OCI-M2 (cell line): ENCODE measurements around the gene CNR2.
A peak's percentile ranks its signal among the peaks of the same experiment; 100 is the strongest.
"Not testable (repeated sequence)": the region's sequence is repeated elsewhere in the genome, so short reads cannot be mapped to it uniquely, and the experiment has no call there.

Experiments
- DNase-seq: peaks from one replicate; lab custom pipeline; 2025; ENCODE audit not compliant: unreplicated experiment; lab: John Stamatoyannopoulos, UW

The CNR2 gene

DNA sequence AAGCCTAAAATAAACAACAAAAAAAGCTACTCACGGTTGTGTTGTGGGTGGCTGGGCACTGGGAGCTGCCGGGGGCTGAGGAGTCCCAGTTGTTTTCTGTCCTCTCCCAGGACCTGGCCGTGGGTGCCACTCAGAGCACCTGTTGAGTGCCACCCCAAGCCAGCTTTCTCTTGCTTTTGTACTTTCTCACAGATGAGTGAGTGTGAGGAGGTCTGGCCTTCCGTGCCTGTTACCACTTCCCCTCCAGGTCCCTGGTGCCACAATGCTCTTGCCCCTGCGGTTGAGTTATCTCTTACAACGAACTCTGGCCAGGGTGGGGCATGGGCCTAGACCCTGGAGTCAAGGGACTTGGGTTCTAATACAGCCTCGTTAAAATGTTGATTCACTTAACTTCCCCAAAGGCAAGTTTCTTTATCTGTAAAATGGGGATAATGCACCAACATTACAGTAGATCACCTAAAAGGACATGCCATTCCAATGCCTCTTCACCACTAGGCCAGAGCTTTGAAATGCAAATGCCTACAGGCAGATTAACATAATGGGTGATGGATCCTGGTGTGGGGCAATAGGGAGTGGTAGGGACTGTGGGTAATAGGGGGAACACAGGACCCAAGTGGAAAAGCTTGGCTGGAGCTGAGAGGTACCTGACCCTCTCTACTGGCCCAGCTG, at the start of gene CNR2:
TSS of gene CNR2 (minus strand) at position 151 of the 669 bp plus-strand sequence. CDS start 37,745 bp downstream, outside the sequence.
- DNase-seq, result no peak

DNA sequence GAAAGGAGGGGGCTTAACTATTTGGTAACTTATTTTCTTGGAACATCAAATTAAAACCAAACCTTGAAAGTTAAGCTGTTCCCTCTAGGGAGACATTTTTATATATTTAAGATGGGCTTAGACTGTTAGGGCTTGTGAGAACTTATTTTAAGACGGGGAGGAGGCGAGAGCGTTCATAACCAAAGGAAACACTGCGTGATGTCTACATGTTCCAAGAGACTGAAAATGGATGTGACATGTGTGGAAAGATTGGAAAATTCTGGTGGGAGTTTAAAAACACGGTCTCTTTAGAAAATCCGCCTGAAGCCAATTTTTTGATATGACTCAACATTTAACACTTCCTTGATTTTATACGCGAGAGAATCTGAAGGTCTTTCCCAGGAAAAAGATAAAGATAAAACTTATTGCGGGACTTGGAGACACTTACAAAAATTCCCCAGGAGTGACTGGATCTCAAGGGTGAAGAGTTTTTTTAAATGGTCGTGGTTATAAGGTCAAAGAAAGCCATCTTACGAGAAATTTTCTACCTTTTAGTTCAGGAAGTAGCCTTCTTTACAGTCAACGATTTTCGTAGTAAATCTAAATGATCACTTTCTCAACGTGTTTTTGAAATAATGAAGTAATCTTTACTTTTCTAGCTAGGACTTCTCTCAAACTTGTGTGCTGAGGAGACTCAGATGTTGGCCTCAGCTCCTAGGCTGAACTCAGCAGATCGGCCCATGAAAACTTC, 47.3 kb upstream of the CNR2 start:
- no peak for DNase-seq

DNA sequence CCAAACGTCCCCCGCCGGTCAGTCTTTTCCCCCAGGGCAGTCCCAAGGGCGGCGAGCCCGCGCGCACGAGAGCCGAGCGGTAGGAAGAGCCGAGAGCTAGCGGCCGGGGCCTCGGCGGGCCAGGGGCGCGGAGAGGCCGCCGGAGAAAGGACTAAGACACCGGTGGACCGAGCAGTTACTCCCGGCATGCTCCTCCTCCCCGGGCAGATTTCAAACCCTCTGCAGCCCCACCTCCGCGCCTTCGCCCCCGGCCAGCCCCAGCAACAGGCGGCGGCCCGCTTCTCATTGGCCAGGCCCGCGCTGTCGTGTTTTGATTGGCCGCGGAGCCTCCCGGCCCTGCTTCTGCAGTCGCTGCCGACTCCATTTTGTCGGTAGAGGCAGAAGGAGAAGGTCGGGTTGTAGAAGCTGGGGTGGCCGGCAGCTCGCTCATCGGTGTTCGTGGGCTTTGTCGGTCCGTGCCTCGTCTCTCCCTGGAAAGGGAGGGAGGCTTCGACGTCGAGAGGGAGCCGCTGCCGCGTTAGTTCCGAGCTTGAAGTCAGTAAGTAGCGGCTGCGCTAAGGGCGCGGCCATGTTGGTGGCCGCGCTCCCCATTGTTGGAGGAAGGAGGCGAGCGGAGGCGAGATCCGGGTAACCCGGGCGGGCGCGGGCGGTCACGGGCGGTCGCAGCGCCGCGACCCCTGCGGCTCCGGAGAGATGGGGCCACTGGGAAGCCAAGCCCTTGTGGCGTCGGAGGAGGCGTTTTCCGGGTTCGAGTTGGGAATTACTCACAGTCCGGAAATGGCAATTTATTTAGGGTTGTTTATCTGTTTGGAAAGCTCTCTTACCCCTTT, 46.5 kb upstream of the CNR2 start, which contains the start of gene PNRC2:
TSS of gene PNRC2 (plus strand) at position 368 of the 830 bp plus-strand sequence. CDS start 1,630 bp downstream, outside the sequence.
- no peak for DNase-seq

DNA sequence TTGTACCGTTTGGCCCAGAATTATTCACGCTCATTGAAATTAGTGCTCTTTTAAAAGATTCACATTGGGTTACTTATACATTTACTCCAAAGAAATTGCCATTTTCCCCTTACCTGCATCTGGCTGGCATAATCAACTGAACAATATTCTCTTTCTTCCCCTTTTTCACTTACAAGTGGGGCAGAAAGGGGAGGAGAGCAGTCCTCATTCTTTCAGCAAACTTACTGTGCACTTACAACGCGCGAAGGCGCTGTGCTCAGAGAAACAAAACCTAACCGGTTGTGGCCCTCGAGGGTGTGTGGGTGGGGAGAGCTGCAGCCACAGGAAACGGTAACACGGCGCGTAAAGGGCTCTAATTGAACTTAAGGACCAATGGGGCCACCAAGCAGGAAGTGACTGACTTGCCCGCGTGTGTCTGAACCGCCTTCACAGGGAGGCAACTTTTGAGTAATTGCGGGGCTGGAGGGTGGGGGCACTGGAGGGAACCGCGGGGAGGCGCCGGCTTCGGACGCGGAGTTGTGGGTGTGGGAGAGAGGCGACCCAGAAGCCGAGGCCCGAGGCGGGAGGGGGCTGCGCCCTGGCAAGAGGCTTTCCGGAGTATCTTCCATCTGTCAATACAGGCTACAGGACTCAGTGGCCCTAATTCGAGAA, 45.8 kb upstream of the CNR2 start:
- peak; percentile 43 for DNase-seq

DNA sequence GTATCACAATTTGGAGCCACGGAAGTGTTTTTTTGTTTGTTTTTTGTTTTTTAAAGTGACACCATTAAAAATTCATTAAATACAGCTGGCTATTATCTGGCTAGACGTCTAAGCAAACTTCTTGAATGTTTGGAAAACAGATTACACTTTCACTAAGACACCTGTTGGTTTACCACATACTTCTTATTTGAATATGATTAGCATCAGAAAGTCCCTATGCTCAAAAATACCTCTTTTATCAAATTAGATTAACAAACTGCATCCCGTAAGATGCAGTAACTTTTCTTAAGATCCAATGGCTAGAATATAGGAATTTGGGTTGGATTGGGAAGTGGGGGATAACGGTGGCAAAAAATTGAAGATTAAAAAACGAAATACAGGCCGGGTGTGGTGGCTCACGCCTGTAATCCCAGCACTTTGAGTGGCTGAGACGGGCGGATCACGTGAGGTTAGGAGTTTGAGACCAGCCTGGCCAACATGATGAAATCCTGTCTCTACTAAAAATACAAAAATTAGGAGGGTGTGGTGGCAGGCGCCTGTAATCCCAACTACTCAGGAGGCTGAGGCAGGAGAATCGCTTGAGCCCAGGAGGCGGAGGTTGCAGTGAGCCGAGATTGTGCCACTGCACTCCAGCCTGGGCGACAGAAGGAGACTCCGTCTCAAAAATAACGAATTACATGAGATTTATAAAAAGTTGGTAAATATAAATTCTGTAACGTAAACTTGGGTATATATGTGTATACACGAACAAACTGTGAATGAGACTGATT, 45.1 kb upstream of the CNR2 start:
- DNase-seq, result not testable (repeated sequence)

DNA sequence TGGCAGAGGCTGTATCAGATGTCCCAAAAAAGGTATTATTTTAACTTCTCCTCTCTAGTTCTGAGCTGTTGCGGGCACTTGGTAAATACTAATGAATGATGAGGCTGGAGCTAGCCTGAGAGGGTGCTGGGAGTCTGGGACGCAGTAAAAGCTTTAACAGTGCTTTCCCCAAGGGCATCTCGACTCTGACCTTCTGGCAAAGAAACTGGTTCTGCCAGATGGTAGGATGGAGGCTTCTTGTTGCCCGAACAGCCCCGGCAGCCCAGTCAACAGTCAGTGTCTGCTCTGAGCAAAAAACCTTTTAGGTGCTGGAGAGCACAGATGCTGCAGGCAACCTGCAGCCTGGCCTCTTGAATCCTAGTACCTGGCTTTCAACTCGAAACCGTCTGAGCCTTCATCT, 43.9 kb upstream of the CNR2 start:
- DNase-seq, result no peak

DNA sequence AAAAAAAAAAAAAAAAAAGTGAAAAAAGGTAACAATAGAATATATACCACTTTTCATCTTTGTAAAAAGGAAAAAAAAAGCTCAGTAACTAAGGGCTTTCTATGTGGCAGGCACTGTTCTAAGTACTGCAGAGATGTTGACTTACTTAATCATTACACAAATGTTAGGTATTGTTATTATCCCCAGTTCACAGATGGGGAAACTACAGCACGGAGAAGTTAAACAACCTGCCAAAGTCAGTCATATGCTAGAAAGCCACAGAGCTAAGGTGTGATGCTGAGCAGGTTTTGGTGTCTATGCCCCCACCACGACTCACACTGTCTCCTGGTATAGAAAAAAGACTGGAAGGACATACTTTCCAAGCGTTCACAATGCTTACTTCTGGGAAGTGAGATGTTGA, 39.9 kb upstream of the CNR2 start:
- no peak for DNase-seq

DNA sequence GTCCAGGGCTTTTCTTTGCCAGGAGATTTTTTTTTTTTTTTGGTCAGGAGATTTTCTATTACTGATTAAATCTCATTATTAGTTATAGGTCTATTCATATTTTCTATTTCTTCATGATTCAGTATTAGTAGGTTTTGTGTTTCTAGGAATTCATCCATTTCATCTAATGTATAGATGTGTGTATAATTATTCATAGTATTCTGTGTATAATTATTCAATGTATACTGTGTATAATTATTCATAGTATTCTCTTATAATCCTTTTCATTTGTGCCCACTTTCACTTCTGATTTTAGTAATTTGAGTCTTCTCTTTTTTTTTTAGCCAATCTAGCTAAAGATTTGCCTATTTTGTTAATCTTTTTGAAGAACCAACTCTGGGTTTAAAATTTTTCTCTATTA, 34.2 kb upstream of the CNR2 start:
- DNase-seq, result no peak

DNA sequence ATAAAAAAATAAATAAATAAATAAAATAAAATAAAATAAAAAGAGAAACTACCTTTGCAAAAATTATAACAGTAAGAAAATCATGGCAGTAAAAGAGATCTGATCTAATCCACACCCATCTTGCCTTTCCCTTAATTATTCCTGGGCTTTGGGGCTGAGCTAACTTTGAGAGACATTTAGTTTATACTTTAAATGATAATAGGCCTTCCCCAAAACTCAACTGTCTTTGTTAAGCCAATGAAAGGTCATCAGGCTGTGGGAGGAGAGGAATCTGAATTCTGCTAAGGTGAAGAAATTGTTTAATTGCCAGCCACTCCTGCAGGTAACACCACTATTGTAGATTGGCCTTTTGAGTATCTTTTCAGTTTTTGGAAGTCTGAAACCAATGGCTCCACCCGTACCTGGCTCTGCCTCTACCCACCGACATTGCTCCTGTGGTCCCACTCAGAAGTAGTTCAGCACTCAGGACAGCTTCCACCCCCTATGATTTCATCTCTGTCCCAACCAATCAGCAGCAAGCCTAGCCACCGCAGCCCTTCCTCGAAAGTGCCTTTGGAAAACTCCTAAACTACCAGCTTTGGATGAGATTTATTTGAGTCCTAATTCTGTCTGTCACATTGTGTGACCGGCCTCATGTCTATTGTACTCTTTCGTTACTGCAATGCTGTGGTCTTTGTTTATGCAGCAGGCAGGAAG, 23.5 kb upstream of the CNR2 start:
- DNase-seq, result no peak

DNA sequence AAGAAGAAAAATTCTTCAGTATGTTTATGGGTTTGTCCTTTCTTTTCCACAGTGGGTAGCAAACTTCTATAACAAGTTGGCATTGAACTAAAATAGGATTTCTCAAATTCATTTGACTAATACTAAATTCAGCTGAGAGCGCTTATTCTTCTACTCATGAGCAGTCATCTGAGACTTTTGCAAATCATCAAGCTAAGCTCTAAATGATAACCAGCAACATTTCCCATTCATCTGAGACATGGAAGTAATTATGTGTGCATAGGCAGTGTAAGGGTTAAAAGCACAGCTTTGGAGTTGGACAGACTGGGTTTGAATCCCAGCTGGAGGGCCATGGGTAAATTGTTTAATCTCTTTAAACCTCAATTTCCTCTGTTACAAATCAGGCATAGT, 18.3 kb upstream of the CNR2 start:
- no peak for DNase-seq

DNA sequence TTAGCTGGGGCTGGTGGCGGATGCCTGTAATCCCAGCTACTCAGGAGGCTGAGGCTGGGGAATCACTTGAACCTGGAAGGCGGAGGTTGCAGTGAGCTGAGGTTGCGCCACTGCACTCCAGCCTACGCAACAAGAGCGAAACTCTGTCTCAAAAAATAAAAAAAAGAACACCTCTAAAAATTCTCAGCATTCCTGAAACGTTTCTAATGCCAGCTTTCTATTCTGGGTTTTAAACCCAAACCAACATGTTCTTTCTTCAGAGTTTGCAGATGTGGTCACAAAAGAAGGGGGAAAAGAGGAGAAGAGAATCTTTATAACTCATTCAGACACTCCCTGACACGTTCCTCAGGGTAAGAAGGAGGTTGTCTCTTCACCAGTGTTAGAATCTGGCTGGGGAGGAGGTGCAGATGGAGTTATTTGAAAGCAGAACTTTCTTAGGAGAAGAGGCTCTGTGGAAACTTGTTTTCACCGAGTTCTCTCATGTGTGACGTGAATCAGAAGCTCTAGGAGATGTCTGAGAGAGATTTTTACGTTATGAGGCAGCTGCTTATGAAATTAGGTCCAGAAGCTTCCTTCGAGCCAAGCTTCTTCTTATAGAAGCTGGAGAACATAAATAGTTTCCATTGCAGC, 17.8 kb upstream of the CNR2 start:
- no peak for DNase-seq

DNA sequence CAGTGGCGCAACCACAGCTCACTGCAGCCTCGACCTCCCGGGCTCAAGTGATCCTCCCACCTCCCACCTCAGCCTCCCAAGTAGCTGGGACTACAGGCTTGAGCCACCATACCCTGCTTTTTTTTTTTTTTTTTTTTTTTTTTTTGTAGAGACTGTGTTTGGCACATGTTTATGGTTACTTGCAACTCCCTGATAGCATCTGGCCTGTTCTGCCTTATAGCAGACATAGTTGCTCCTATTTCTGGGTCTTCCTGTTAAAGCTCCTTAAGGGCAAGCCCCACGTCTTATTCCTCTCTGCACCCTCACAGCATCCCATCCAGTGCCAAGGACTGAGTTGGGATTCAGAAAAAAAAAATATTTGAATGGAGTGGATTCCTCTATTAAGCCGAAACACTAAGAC, 17.1 kb upstream of the CNR2 start:
- DNase-seq, result no peak

DNA sequence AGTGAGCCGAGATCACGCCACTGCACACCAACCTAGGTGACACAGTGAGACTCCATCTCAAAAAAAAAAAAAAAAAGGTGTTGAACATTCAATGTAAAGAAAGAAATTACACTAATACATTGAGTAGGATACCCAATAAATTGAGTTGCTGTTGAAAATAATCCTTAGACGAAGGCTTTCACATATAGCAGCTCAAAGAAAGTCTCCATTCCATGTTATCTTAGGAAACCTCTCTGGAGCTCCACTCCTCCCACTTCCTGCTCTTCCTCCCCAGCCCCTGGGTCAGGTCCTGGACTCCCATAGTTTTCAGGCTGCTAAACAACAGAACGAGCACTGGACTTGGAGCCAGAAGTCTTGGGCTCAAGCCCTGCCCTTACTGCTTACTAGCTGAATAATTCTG, 15.6 kb upstream of the CNR2 start:
- DNase-seq, result no peak

DNA sequence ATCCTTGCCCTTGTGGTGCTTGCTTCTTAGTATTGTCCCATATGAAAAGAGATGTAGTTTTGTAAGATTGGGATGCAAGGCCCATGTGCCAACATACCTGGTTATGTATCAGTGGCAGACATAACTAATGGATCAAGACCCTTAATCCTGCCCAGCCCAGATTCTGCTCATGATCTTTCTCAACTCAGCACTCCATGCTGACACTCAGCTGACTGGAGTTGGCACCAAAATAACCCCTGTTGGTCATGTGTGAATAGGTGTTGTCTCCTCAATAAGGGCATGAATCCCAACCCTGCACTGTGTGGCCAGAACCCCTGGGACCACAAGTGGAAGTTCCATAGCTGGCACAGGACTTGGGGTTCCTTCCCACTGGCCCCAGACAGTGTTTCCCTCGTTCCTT, 13.9 kb upstream of the CNR2 start:
- DNase-seq, result no peak

DNA sequence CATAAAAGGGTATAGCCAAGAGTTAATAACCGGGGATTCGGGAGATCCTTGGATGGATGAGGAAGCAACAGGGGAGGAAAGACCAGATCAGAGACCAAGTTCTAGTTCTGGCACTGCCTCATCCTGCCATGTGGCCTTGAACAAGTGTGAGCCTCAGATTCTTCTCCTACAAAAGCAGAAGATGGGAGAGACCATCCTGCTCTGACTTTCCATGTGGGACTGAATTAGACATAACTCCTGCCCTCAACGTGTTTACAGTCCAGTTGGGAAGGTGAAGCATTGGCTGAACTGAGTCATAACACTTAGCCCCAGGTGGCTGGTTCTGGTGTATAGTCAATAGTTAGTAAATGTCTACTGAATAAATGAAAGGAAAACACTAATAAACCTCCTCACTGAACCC, 12.1 kb upstream of the CNR2 start:
- no peak for DNase-seq

DNA sequence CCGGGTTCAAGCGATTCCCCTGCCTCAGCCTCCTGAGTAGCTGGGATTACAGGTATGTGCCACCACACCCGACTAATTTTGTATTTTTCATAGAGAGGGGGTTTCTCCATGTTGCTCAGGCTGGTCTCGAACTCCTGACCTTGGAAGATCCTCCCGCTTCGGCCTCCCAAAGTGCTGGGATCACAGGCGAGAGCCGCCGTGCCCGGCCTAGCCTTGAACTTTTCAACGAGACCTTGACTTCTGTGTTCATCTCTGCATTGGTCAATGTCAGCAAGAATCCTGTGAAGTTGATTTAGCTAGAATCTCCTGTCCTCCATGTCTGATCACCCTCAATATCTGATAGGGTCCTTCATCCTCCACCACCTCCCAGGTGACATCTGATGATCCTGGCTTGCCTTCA, 11.4 kb upstream of the CNR2 start:
- DNase-seq, result no peak

DNA sequence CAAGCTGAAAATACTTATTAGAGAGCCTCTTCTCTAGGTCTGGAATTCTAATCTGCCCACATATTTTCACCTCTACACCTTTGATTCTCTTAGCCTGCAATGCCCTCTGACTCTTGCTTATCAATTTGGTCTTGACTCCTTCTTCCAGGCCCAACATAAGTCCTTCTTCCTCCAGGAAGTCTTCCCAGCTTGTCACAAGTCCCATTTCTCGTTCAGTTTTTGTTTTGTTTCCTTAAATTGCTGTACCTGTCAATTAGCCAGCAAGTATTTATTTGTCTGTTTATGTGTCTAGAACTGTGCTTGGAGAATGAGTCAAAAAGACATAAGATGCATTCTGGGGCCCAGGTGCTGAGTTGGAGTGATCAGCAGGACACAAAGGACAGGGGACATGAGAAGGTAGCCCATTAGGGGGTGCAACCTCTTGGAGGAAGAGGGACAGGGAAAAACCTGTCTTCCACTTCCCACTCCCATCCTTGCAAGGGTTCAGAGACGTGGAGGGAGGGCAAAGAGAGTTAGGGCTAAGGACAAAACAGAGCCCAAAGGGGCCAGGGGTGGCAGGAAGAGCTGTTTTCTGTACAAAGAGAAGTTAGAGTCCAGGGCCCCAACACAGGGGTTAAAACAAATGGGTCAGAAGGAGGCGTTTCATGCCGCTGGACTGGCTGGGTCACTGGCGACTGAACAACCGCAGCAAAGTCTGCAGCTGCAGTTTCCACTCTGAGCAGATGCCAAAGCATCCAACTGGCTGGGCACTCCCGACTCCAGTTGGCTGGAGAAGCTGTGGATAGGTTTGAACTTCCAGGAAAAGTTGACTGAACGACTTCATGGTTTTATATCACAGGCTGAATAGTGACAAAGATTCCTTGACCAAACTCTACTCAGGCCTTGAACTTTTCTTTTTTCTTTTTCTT, 10.7 kb upstream of the CNR2 start:
- DNase-seq, result no peak

DNA sequence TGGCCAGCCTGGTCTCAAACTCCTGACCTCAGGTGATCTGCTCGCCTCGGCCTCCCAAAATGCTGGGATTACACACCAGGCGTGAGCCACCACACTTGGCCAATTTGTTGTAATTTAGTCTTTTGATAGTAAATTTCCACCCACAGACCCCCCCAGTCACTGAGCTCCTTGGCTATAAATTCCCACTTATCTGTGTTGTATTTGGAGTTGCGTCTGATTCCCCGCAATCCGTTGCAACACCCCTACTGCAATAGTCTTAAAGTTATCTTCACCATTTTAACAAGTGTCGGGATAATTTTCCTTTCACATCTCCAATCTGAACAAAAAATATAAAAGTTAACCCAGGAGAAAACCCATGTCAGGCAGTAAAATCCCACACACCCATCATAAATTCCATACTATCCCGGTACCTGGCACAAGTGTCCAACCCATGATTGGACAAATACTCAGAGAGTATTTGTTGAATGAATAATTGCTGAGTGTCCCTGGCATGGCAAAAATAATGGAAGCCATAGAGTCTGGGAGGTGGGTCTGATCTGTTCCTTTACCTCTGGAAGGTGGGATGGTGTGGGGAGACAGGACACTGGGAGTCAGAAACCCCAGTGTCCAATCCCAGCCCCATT, 9.3 kb upstream of the CNR2 start:
- DNase-seq, result no peak
